ENCODE data around the gene TNS3.

Gene TNS3

DNA sequence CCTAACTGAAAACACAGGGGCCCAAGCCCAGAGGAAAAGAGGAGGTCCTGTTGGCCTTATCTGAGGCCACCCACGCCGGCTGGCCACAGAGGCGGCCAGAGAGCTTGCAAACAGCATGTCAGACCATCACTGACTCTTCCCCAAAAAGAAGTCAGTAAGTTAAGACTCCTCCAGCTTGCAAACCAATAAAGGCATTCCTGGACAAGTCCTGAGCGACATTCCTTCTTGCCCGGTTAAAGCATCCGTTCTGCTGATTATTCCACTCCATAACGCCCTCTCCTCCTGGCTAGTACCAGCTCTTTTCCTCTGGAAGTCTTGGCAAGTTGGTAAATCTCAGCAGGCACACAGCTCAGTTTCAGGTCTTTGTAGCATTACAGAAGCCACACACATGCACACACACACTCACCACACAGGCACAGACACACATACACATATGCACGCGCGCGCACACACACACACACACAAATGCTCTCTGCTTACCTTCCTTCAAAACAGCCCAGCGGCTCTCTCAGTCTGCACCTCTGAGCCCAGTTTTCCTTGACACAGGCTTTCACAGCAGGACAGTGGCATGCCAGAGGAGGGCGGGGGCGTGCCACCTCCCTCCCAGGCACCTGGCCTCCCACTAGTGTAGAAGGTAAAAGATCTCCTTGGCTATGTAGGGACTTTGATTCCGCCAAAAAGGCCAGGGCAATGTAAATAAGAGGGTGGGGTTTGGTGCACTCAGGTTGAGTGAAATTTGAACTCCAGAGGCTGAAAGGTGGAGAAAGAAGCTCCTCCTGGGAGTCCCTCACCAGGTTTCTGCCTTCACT is 201.4 kb downstream of the TNS3 start:
- peak; percentile 45 for DNase-seq

DNA sequence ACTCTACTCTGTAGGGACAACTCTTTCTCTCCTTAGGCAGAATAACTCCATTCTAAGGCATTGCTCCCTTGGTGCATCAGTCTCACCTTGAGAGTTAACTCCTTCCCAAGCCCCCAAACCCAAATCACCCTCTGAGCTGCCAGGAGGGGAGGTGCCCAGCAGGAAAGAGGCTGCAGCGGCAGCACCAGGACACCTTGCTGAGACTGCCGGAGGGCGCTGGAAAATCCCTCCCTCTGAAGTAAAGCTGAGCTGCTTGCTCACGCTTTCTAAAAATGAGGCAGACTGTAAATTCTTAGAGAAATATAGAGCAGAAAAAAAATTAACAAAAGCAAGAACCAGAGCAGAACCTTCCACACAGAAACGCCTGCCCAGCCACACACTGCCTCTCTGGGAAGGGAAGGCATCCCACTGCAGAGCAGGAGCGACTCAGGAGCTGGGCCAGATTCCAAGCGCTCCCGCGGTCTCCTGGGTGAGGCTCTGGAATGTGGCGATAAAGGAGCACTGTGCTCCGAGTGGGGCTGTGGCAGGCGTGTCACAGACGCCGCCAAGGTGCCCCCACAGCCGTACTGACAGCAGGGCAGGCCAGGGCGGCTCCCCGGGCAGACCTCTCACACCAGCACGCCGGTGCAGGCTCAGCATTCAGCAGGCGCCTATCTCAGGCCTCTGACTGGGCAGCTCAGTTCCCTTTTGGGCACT is 202.1 kb downstream of the TNS3 start:
- peak; percentile 85 for DNase-seq

DNA sequence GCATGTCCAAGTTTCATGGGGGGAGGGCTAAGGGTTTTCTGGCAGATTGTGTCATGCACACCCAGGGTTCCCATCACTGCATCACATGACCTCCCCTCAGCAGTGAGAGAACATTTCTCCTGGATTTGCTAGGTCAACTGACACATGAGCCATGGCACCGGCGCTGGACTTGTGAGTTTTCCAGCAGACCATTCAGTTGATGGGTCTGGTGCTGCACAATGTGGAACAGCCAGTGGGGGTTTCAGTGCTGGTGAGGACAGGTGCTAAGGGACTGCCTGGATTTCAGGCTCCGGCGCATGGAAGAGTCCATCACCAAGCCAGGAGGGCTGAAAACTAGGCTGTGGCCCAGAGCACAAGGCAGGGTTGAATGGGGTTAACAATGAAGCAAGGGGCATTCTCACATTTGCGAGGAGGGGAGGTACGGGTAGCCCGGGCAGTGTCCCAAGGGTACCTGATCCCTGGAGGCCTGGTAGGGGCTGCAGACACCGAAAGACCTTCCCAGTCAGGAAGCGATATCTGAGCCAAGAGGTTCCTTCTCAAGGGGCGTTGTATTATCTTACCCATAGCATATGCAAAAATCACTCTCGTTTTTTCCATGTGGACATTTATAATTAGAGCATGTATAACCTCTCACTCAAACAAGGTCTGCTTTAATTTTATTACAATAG is 203.0 kb downstream of the TNS3 start:
- DNase-seq: no peak

DNA sequence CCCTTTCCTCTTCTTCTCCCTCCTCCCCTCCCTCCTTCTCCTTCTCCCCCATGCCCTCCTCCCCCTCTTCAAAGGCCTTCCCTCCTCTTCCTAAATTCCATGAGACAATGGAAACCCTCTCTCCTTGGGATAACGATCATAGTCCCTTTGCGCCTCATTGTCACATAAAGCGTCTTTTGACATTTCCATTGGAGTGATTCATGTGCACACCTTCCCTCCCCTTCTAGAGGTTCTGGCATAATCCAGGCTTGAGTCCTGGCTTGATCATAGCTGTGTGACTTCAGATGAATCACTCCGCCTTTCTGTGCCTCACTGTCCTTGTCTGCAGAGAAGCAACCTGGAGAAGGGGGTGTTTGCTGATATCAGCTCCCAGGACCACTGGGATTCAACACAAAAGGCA is 204.2 kb downstream of the TNS3 start:
- no peak for DNase-seq

DNA sequence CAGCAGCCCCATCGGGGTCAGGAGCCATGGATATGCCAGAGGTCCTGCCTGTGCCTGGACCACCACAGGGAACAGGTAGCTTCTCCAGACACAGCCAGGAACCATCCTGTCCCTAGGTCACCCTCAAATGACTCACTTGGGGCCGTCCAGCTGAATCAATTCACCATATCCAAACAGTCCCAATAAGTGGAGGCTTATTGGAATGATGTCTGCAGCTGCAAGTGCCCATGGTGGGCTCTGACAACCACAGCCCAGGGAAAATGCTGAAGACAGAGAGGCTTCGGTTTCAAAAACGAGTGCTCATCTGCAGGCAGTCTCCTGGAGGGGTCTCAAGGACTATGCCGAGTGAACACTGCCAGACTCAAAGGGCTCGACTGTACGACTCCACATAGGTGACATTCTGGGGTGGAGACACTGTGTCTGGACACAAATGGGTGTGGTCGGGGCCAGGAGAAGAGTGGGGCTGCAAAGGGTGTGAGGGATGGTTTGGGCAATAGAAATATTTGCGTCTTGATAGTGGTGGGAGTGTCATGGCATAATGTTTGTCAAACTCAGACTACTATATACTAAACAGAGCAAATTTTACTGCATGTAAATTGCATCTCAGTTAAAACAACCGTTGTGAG is 204.8 kb downstream of the TNS3 start:
- DNase-seq: no peak

DNA sequence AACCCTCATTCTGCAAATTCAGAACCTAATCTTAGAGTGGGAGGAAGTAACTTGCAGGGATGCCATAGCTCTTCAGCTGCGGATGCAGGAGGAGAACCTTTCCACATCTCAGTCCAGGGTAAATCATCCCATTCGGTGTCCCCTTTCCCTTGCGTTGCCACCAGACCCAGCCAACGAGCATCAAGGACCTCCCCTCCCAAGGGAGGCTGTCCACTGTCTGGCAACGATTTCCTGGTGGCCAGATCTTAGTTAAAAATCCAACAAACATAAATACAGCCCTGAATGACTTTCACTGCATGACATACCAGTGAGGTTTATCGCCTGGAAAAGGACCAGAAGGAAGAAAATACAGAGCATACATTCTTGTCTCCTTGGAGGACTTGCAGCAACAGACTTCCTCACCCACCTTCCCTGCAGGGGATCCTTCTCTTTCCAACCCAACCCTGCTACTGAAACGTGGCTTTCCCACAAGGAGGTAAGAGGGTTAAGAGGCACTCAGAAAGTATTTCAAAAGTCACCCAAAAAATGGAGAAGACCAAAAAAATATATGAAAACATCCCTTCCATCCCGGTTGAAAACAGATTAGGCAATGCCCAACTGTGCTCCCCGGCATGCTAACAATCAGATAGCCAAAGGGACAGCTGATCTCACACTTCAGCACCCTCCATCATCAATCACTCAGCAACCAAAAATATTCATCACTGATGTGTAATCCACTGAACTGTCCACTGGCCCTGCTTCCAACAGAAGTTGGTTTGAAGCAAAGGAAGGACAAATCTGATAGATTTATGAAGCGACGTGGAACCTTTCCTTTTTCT is 206.6 kb downstream of the TNS3 start:
- DNase-seq: peak; percentile 72

DNA sequence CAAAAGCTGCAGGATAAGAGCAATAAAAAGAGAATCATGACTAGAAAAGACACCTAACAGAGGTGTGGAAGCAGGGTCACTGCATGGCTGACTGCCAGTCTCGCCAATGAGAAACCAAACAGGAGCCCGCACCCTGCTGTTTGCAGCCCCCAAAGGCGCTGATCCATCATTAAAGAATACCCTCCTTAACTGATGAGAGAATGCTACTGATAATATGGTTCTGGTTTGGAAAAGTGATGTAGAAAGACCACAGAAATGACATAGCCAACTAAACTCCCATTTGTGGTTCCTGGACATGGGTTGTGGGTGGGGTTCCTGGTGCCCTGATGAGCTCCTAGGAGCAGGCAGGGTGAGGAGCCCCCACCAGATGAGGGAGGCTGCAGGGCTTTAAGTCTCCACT is 207.4 kb downstream of the TNS3 start:
- no peak for DNase-seq

DNA sequence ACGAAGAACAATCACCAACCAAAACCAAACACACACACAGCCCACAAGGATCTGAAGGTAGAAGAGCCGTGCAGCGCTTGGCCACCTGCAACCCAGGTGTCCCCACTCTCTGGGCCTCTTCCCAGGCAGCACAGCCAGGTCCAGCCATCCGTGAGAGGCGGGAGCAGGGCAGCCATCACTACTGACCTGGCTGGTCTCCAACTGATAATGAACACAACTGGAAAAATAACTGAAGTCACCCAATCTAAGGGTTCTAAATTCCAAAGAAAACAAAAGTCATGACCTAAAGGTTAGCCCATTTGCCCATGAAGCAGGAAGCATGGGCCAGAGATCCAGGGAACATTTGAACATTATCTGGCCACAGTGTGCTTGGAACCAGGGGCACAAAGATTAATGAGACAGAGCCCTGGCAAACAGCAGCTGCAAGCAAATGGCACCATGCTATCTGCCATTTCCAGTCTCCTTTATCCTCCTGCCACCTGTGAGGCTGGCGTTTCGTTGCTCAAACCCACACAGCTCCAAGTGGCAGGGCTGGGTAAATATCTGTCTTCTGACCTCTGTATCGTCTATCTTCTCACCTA is 207.9 kb downstream of the TNS3 start:
- no peak for DNase-seq

DNA sequence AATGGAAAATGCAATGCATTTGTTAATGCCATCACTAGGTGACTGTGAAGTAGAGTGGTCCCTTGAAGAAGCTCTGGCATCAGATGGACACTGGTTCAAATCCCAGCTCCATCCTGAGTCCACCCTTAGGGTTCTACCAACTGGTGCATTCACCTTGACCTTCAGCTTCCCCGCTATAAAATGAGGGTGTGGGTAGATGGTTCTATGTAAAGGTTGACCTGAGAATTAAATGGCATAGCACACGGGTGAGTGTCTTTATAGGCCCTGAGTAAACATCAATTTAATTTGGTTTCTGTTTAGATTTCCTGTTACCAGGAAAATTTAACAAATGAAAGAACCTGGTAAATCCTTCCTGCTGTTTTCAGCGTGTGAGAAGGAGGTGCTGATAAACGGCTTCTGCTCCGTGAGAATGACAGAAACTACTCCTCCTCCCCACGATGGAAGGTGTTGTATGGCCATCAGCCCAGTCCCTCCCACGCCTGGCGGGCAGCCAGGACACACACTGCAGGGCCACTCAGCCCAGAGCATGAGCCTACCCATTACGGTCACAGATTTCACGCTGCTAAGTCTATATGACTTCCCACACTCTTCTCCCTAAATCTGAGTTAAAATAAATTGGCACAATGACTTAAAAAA is 210.1 kb downstream of the TNS3 start:
- peak; percentile 14 for DNase-seq

DNA sequence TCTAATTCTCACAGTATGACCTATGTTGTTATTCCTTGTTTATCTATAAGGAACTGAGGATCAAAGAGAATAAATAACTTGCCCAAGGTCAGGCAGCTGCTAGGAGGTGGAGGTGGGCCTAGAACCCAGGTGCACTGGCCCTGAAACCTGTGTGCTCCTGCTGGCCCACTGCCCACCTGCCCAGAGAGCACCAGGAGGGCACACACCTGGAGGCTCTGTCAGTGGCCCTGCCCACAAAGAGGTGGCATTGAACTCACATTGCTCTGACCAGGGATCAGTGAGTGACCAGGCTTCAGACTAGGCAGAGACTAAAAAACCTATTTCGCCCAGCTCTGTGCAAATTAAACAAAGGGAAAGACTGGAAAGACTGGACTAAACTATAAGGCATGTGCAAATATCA is 210.6 kb downstream of the TNS3 start:
- DNase-seq: no peak

DNA sequence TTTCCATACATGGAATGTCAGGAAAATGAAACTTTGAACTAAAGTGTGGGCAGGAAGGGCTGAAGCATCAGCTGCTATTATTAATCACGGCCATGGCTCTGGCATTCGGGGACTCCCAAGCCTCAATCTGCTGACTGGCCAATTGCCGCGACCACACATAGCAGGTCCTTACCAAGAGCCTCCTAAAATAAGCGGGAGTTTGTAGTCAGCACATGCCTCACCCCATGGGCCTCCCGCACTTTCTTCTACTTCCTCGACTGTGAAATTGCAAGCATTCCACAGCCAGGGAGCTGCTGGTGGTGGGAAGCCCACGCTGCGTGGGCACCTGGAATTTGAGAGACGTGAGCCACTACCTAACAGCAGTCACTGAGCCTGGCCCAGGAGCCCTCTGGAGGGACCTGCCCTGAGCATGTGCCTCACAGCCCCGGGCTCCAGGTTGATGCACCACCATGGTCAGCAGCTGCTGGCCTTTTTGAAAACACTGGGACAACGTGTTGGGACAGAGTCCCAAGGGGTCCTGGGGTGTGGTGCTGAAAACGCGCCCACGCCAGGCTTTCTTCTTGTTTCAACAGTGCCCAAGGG is 211.4 kb downstream of the TNS3 start:
- DNase-seq: no peak

DNA sequence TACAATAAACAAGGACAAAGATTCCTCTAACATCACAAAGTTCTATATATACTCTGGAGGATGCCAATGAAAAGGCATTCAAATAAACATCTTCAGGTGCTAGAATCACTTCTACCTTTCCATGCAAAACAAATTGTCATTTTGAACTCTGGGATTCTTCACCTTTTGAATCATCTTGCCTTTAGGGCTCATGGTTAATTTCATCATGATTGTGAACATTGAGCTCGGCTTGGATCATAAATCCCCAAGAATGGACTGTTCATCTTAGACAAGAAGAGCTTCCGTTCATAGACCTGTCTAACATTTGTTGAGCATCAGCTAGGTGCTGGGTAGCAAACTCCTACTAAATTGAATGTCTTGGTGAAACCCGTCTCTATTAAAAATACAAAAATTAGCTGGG is 212.2 kb downstream of the TNS3 start:
- no peak for DNase-seq

DNA sequence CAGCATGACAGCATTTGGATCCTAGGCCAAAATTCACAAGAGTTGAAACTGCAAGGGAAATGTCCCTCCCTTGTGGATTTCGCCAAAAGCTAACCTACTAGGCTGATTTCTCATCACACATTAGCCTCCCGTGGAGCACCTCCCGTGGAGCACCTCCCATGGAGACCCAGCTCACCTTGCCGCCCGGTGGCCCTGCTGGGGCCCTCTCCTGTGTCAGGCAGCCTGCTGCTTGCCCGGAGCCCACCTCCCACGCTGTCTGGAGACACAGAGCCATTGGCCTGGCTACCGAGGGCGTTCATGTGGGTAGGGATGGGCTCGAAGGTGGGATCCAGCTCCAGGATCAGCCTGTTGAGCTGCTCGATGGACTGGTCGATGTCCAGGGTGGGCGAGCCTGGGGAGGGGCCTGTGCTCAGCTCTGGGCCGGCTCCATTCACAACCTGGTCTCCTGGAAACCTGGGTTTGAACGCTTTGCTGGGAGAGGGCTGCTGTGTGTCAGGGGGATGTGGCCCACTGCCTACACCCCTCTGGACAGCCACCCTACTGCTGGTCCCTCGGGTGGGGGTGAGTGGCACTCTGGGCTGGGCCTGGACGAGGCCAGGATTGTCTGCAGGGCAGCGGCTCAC is 213.6 kb downstream of the TNS3 start:
- no peak for DNase-seq

DNA sequence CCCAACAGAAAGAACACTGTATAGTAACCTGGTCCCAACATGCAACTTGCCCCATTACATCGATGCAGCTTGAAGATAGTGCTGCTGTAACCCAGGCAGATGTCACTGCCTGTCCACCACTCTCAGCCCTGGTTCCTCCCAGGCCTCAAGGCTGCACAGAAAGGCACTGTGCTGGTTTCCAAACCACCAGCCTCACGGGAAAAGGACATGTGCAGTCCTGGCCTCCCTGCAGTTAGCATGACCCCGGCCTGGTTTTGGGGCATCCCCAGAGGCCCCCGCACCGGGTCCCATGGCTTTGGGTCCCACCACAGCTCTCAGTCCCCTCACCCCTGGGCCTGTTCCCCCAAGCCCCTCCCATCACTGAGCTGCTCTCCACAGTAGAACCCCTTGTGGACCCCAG is 214.5 kb downstream of the TNS3 start:
- DNase-seq: no peak

DNA sequence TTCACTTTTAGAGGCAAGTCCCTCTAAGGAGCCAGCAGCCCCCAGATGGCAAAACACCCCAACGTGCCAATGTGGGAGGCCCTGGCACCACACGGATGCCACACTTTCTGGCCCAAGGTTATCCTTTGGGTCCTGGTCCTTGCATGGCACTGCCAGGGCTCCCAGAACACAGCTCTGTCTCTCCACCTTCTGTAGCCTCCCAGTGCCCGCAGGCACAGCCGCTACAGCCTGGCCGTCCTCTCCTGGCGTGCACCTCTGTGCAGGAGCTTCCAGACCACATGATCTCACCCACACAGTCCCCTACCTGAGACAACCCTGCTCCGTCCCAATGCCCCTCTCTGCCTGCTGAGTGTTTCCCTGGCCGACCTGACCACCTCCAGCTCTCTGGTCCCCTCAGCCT is 215.0 kb downstream of the TNS3 start:
- no peak for DNase-seq

DNA sequence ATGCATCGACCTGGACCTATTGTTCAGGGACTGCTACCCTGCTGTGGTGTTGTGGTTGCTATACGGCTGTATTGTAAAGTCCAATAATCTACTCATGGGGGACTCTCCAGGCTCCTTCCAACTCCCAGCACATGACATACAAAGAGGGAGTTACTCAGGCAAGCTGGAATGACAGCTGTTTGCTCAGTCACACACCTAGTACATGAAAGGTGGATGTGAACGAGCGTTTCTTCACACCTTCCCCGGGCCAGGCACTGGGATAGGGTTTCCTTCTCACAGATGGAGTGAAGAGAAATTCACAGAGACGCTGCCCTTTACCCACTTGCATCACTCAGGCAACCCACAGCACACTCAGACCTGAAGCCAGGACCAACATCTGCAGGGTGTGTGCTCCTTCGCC is 215.7 kb downstream of the TNS3 start:
- no peak for DNase-seq

DNA sequence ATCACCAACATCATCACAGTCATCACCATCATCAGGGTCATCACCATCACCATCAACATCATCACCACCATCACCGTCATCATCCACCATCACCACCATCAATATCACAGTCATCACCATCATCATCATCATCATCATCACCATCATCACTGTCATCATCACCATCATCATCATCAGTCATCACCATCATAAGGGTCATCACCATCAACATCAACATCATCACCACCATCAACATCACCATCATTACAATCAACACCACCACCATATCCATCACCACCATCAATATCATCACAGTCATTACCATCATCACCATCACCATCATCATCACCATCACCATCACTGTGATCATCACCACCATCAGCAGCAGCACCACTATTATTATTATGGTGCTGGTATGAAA is 218.9 kb downstream of the TNS3 start:
- DNase-seq: no peak

DNA sequence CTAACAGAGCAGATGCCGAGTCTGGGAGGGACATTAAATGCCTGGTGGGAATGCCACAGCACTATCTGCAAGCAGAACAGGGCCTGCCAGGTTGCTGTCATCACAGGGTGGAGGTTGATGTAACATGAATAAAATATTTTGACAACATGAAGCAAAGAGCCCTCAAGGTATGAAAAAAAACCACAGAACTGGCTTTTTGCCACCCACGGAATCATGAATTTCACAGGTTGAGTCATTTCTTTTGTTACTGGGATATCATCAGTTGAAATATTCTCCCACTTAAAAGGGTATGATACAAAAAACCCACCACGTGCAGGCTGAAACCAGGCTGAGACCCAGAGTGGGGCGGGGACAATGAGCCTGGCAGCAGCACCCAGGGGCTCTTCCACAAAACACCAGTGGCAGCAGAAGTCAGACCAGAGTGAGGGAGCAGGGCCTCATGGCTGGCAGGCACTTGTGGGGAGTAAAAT is 220.1 kb downstream of the TNS3 start:
- DNase-seq: peak; percentile 95

DNA sequence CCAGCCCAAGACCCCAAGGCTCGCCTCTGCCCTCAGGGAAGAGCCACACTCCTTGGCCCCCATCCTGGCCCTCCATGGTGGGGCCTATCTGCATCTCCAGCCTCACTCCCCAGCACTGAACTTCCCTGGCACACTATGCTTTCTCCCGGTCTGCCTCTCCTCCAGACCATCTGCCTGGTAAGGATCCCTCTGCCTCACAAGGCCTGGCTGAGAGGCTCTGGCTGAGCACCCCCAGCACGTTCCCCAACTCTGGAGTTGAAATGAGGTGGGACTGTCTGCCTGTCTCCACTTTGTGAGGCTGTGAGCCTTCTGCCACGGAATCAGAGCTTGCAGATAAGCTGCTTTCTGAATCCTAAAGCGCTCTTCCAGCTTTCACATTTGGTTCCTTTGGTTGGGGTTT is 220.7 kb downstream of the TNS3 start:
- DNase-seq: no peak

DNA sequence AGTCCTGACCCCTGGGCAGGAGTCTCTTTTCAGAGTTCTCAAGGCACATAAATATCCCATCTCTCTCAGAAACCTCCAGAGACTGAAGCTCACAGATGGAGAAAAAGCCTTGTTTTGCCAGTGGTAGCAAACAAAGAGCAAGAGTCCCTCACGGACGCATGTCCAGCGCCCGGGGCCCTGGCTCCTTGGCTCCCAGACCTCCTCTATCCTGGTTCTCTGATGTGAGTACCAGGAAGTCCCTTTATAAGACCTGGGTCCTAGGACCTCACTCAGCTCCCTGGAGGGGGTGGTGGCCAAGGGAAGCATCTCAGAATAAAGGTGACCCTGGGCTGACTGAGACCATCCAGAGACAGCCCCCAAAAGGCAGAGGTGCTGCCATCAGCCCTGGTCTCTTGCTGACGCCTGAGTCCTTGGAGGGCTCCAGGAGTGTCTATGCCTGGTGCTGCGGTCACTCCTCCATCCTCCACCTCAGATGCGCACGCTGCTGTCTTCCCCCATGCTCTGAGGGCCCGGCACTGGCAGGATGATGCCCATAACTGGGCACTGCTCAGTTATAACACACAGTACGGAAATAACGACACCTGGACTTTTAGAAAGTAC is 221.5 kb downstream of the TNS3 start:
- no peak for DNase-seq
